Measurements from ENCODE around the gene MAP2K5.

MAP2K5 gene

DNA sequence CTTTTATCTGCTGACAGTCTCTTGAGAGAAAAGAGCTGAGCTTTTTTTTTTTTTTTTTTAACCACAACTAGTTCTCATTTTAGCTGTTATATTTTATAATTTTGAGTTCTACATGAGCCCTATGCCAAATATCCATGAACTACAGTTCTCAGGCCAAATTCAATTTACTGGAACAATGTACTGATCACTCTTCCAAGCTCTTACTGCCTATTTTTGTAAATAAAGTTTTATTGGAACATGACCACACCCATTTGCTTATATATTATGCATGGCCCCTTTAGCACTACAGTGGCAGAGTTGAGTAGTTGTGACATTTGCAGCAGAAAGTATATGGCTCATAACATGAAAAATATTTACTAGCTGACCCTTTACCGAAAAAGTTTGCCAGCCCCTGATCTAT lies 153.6 kb downstream of the MAP2K5 start:
- Histone ChIP-seq H3K9ac (ENCODE audit: low read length) (no peak overlapping the region), H3K27ac (ENCODE audit: low read depth, low read length, poor library complexity, severe bottlenecking) (no peak overlapping the region), H3K4me2 (ENCODE audit: low read length) (no peak overlapping the region), H3K4me3 (ENCODE audit: low read depth, low read length, poor library complexity, severe bottlenecking) (no peak overlapping the region), H4K20me1 (ENCODE audit: insufficient read depth, low read length) (no peaks in the 10 kb centered on the region), H3K9me2 (ENCODE audit: low read depth, low read length) (no peaks in the 10 kb centered on the region), H2AFZ (ENCODE audit: low read length) (no peak overlapping the region), H3K4me1 (ENCODE audit: insufficient read depth, low read length, severe bottlenecking) (no peaks in the 10 kb centered on the region), H3F3A (ENCODE audit: insufficient read depth, low read length) (no peaks in the 10 kb centered on the region), H3K9me3 (ENCODE audit: low read length) (0 out of 2 replicates have a peak, but pooled peaks cover 7% of the 10 kb centered on the region), H3K79me2 (ENCODE audit: insufficient read depth, low read length) (no peaks in the 10 kb centered on the region), H3K27me3 (ENCODE audit: insufficient read depth, low read length) (no peaks in the 10 kb centered on the region), H3K36me3 (ENCODE audit: insufficient read depth, low read length) (peaks cover 36% of the 10 kb centered on the region)
- TF ChIP-seq EZH2 (IDR thresholded peaks at IDR 0.05; ENCODE audit: borderline replicate concordance, low read length): no peak
- no peak for TF ChIP-seq CTCF (IDR thresholded peaks at IDR 0.05; ENCODE audit: low read length)

GRCh38 chr15:67700023-67700422 lies 157.5 kb downstream of the MAP2K5 start:
- Histone ChIP-seq H3K27ac (ENCODE audit: low read depth, low read length, poor library complexity, severe bottlenecking) (no peak overlapping the region), H3K9me3 (ENCODE audit: low read length) (0 out of 2 replicates have a peak, but pooled peaks cover 7% of the 10 kb centered on the region), H3F3A (ENCODE audit: insufficient read depth, low read length) (no peaks in the 10 kb centered on the region), H4K20me1 (ENCODE audit: insufficient read depth, low read length) (no peaks in the 10 kb centered on the region), H3K79me2 (ENCODE audit: insufficient read depth, low read length) (no peaks in the 10 kb centered on the region), H3K27me3 (ENCODE audit: insufficient read depth, low read length) (no peaks in the 10 kb centered on the region), H3K9me2 (ENCODE audit: low read depth, low read length) (no peaks in the 10 kb centered on the region), H3K4me2 (ENCODE audit: low read length) (no peak overlapping the region), H2AFZ (ENCODE audit: low read length) (no peak overlapping the region), H3K4me3 (ENCODE audit: low read depth, low read length, poor library complexity, severe bottlenecking) (no peak overlapping the region), H3K4me1 (ENCODE audit: insufficient read depth, low read length, severe bottlenecking) (no peaks in the 10 kb centered on the region), H3K9ac (ENCODE audit: low read length) (no peak overlapping the region), H3K36me3 (ENCODE audit: insufficient read depth, low read length) (peaks cover 23% of the 10 kb centered on the region)
- TF ChIP-seq CTCF (IDR thresholded peaks at IDR 0.05; ENCODE audit: low read length) (no peak), EZH2 (IDR thresholded peaks at IDR 0.05; ENCODE audit: borderline replicate concordance, low read length) (no peak)

DNA sequence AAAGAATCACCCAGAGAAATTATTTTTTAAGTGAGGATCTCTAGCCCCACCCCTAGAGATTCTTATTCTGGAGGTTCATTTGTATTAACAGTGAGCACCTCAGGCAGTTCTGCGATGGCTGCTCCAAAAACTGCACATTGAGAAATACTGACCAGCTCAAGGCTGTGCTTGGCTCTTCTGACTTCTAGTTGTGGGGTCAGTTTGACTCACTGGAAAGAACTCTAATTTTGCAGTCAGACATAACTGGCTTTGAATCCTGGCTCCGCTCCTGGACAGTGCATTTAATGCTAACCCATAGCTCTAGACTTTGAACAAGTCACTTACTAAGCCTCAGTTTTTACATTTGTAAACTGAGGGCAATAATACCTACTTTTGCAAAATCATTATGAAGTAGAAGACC lies 159.2 kb downstream of the MAP2K5 start:
- no peaks in the 10 kb centered on the region for H4K20me1 ChIP-seq (ENCODE audit: insufficient read depth, low read length)
- TF ChIP-seq CTCF (IDR thresholded peaks at IDR 0.05; ENCODE audit: low read length) (no peak), EZH2 (IDR thresholded peaks at IDR 0.05; ENCODE audit: borderline replicate concordance, low read length) (no peak)

More for the DNA sequence above, 159.2 kb downstream of the MAP2K5 start:
- Histone ChIP-seq H3F3A (ENCODE audit: insufficient read depth, low read length) (no peaks in the 10 kb centered on the region), H3K36me3 (ENCODE audit: insufficient read depth, low read length) (peaks cover 23% of the 10 kb centered on the region), H2AFZ (ENCODE audit: low read length) (no peak overlapping the region), H3K27ac (ENCODE audit: low read depth, low read length, poor library complexity, severe bottlenecking) (no peak overlapping the region), H3K4me2 (ENCODE audit: low read length) (no peak overlapping the region), H3K79me2 (ENCODE audit: insufficient read depth, low read length) (no peaks in the 10 kb centered on the region), H3K27me3 (ENCODE audit: insufficient read depth, low read length) (no peaks in the 10 kb centered on the region), H3K9me3 (ENCODE audit: low read length) (0 out of 2 replicates have a peak, but pooled peaks cover 7% of the 10 kb centered on the region), H3K4me1 (ENCODE audit: insufficient read depth, low read length, severe bottlenecking) (no peaks in the 10 kb centered on the region), H3K9ac (ENCODE audit: low read length) (no peak overlapping the region), H3K4me3 (ENCODE audit: low read depth, low read length, poor library complexity, severe bottlenecking) (no peak overlapping the region), H3K9me2 (ENCODE audit: low read depth, low read length) (no peaks in the 10 kb centered on the region)

Measured in OCI-LY1 (cell line).